ENCODE measurements around the gene ELK4. TPM values are rescaled to one million over a fixed set of nuclear protein-coding genes. Genes with fewer than 3 reads are reported as not detected.

The ELK4 gene
- total and polyA plus RNA-seq, 2 of the 13 experiments (the other 11 are each of a cell fraction or from before 2014, with no cell fraction given) = 8.3 to 13.1 TPM

DNA sequence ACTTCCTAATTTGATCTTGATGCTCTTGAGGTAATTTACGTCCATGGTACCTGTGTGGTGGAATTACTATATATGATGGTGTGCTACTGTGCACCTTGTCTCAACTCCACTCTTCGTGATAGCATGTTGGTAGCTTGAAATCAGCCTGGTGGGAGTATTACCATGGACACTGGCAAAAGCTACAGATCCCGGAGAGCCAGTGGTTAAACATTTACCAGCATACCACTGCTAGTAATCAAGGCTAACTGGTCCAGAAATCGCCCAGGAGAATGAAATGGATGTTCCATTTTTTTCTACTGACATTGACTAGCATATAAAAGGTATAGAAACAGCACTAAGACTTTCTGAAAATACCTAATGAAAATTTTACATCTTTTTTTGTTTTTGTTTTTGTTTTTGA, 30.6 kb downstream of the ELK4 start:
- Histone ChIP-seq H3K27me3 (ENCODE audit: control insufficient read depth in 1 of 2, insufficient read depth in 2 of 2, low read length in 2 of 2) (no peaks in the 10 kb centered on the region), H3K9me3 (ENCODE audit: low read length) (no peaks in the 10 kb centered on the region), H3K4me2 (ENCODE audit: low read depth, low read length) (peak overlapping the region; percentile 19; the same call in 1 of the 2 replicates), H3K79me2 (ENCODE audit: insufficient read depth, low read length) (no peaks in the 10 kb centered on the region), H3K4me1 (ENCODE audit: insufficient read depth, low read length) (peaks cover 25% of the 10 kb centered on the region), H4K20me1 (ENCODE audit: insufficient read depth, low read length) (no peaks in the 10 kb centered on the region), H3K9ac (ENCODE audit: insufficient read depth, low read depth, low read length) (no peak overlapping the region), H2AFZ (ENCODE audit: low read length) (no peak overlapping the region), H3K27ac (ENCODE audit: extremely low read length, insufficient read depth, low read length) (no peak overlapping the region), H3K4me3 (replicated peaks in 1 of 3; ENCODE audit: insufficient read depth in 1 of 3, low read depth in 2 of 3, low read length in 3 of 3) (no peak overlapping the region), H3K36me3 (replicated peaks in 1 of 2; ENCODE audit: control insufficient read depth in 1 of 2, insufficient read depth in 2 of 2, low read length in 2 of 2) (peaks cover 7 to 19% of the 10 kb centered on the region in 2 experiments; a peak in 3 of 5 replicates)
- ChIA-PET POLR2A (interaction anchor here (1.5 to 2.1 kb wide), 4 partner anchors 10 to 31 kb away, joined by 3 to 10 read pairs (median 8); partner anchors contain the start of gene ELK4), CTCF (ENCODE audit: low intra/inter-chr PET ratio, low total read pairs) (no interaction called here)
- FAIRE-seq (peak; percentile 84), DNase-seq (ENCODE audit: low spot score) (peak; percentile 63), ATAC-seq (peak; percentile 93)
- in situ Hi-C loops (cut with HindIII; ENCODE audit: extremely low pct_ligation_motif_present, low pct_unique_long_range_greater_than_20kb) (no loop called here), intact Hi-C loops (cut with micrococcal nuclease; ENCODE audit: unreplicated experiment) (no loop called here)
- WGBS (ENCODE audit: low lambda C conversion rate) = 40% methylated on average over 4 of the region's 4 CpGs
- no TSS peak for BruUV-seq (replicated peaks)
- TF ChIP-seq, protein P1, sequence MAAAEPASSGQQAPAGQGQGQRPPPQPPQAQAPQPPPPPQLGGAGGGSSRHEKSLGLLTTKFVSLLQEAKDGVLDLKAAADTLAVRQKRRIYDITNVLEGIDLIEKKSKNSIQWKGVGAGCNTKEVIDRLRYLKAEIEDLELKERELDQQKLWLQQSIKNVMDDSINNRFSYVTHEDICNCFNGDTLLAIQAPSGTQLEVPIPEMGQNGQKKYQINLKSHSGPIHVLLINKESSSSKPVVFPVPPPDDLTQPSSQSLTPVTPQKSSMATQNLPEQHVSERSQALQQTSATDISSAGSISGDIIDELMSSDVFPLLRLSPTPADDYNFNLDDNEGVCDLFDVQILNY (CRISPR knock-in tag; conservative IDR thresholded peaks at IDR 0.05) = no peak
- TF ChIP-seq, protein P2, sequence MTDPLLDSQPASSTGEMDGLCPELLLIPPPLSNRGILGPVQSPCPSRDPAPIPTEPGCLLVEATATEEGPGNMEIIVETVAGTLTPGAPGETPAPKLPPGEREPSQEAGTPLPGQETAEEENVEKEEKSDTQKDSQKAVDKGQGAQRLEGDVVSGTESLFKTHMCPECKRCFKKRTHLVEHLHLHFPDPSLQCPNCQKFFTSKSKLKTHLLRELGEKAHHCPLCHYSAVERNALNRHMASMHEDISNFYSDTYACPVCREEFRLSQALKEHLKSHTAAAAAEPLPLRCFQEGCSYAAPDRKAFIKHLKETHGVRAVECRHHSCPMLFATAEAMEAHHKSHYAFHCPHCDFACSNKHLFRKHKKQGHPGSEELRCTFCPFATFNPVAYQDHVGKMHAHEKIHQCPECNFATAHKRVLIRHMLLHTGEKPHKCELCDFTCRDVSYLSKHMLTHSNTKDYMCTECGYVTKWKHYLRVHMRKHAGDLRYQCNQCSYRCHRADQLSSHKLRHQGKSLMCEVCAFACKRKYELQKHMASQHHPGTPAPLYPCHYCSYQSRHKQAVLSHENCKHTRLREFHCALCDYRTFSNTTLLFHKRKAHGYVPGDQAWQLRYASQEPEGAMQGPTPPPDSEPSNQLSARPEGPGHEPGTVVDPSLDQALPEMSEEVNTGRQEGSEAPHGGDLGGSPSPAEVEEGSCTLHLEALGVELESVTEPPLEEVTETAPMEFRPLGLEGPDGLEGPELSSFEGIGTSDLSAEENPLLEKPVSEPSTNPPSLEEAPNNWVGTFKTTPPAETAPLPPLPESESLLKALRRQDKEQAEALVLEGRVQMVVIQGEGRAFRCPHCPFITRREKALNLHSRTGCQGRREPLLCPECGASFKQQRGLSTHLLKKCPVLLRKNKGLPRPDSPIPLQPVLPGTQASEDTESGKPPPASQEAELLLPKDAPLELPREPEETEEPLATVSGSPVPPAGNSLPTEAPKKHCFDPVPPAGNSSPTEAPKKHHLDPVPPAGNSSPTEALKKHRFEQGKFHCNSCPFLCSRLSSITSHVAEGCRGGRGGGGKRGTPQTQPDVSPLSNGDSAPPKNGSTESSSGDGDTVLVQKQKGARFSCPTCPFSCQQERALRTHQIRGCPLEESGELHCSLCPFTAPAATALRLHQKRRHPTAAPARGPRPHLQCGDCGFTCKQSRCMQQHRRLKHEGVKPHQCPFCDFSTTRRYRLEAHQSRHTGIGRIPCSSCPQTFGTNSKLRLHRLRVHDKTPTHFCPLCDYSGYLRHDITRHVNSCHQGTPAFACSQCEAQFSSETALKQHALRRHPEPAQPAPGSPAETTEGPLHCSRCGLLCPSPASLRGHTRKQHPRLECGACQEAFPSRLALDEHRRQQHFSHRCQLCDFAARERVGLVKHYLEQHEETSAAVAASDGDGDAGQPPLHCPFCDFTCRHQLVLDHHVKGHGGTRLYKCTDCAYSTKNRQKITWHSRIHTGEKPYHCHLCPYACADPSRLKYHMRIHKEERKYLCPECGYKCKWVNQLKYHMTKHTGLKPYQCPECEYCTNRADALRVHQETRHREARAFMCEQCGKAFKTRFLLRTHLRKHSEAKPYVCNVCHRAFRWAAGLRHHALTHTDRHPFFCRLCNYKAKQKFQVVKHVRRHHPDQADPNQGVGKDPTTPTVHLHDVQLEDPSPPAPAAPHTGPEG (CRISPR knock-in tag; IDR thresholded peaks at IDR 0.05) = no peak
- TF ChIP-seq ZSCAN21 (CRISPR knock-in tag; IDR thresholded peaks at IDR 0.05; ENCODE audit: borderline replicate concordance) (no peak), ZNF563 (CRISPR knock-in tag; IDR thresholded peaks at IDR 0.05) (no peak), ZSCAN29 (CRISPR knock-in tag; conservative IDR thresholded peaks at IDR 0.05) (no peak)
- TF ChIP-seq, protein P3, sequence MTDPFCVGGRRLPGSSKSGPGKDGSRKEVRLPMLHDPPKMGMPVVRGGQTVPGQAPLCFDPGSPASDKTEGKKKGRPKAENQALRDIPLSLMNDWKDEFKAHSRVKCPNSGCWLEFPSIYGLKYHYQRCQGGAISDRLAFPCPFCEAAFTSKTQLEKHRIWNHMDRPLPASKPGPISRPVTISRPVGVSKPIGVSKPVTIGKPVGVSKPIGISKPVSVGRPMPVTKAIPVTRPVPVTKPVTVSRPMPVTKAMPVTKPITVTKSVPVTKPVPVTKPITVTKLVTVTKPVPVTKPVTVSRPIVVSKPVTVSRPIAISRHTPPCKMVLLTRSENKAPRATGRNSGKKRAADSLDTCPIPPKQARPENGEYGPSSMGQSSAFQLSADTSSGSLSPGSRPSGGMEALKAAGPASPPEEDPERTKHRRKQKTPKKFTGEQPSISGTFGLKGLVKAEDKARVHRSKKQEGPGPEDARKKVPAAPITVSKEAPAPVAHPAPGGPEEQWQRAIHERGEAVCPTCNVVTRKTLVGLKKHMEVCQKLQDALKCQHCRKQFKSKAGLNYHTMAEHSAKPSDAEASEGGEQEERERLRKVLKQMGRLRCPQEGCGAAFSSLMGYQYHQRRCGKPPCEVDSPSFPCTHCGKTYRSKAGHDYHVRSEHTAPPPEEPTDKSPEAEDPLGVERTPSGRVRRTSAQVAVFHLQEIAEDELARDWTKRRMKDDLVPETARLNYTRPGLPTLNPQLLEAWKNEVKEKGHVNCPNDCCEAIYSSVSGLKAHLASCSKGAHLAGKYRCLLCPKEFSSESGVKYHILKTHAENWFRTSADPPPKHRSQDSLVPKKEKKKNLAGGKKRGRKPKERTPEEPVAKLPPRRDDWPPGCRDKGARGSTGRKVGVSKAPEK (CRISPR knock-in tag; IDR thresholded peaks at IDR 0.05; ENCODE audit: borderline replicate concordance) = no peak
- TF ChIP-seq, protein P4, sequence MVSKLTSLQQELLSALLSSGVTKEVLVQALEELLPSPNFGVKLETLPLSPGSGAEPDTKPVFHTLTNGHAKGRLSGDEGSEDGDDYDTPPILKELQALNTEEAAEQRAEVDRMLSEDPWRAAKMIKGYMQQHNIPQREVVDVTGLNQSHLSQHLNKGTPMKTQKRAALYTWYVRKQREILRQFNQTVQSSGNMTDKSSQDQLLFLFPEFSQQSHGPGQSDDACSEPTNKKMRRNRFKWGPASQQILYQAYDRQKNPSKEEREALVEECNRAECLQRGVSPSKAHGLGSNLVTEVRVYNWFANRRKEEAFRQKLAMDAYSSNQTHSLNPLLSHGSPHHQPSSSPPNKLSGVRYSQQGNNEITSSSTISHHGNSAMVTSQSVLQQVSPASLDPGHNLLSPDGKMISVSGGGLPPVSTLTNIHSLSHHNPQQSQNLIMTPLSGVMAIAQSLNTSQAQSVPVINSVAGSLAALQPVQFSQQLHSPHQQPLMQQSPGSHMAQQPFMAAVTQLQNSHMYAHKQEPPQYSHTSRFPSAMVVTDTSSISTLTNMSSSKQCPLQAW (CRISPR knock-in tag; IDR thresholded peaks at IDR 0.05) = 0 out of 2 replicates have a peak, but pooled peaks have one; percentile 30
- TF ChIP-seq, protein P5, sequence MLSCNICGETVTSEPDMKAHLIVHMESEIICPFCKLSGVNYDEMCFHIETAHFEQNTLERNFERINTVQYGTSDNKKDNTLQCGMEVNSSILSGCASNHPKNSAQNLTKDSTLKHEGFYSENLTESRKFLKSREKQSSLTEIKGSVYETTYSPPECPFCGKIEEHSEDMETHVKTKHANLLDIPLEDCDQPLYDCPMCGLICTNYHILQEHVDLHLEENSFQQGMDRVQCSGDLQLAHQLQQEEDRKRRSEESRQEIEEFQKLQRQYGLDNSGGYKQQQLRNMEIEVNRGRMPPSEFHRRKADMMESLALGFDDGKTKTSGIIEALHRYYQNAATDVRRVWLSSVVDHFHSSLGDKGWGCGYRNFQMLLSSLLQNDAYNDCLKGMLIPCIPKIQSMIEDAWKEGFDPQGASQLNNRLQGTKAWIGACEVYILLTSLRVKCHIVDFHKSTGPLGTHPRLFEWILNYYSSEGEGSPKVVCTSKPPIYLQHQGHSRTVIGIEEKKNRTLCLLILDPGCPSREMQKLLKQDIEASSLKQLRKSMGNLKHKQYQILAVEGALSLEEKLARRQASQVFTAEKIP (CRISPR knock-in tag; IDR thresholded peaks at IDR 0.05; ENCODE audit: borderline replicate concordance) = no peak
